Suprapubic skin (tissue), 4 donors: Measurements from ENCODE around the gene NEIL1. TPM values are rescaled to one million over a fixed set of nuclear protein-coding genes. Genes with fewer than 3 reads are reported as not detected.

ENCODE experiments used
- DNase-seq, 2 donors: peaks; one replicate each; pipeline ENCODE4 v3.0.0-alpha.2; 2019; ENCODE audit warnings: low spot score in 2 of 2
- H3K27ac ChIP-seq: fragments of 200-600 bp; sonication (generic); one replicate; pipeline ENCODE4 v1.5.1; 2019
- H3K27me3 ChIP-seq: fragments of 200-600 bp; sonication (generic); one replicate; pipeline ENCODE4 v1.5.1; 2019
- H3K36me3 ChIP-seq: fragments of 200-600 bp; sonication (generic); one replicate; pipeline ENCODE4 v1.5.1; 2019
- H3K4me1 ChIP-seq: fragments of 200-600 bp; sonication (generic); one replicate; pipeline ENCODE4 v1.5.1; 2019
- H3K4me3 ChIP-seq: fragments of 200-600 bp; sonication (generic); one replicate; pipeline ENCODE4 v1.5.1; 2019; ENCODE audit warnings: mild to moderate bottlenecking
- H3K9me3 ChIP-seq: fragments of 200-600 bp; sonication (generic); one replicate; pipeline ENCODE4 v1.5.1; 2019
- CTCF ChIP-seq, 2 donors: fragments of 200-600 bp in 1 of 2; fragments of 450-650 bp in 1 of 2; sonication (generic) in 1 of 2; IDR thresholded peaks; one replicate each; pipeline ENCODE4 v1.5.1; 2016 to 2019; ENCODE audit warnings: antibody characterized with exemption in 2 of 2, mild to moderate bottlenecking in 1 of 2, moderate library complexity in 1 of 2
- EP300 ChIP-seq: sonication (generic); formaldehyde crosslinking; IDR thresholded peaks from one replicate; pipeline ENCODE4 v1.6.1; 2017; ENCODE audit warnings: antibody characterized with exemption
- POLR2A ChIP-seq, 2 donors: fragments of 450-650 bp; IDR thresholded peaks; one replicate each; pipeline ENCODE4 v1.6.1; 2017; ENCODE audit warnings: antibody characterized with exemption in 2 of 2, mild to moderate bottlenecking in 2 of 2, moderate library complexity in 2 of 2
- POLR2AphosphoS5 ChIP-seq, 3 donors: sonication (generic); formaldehyde crosslinking; IDR thresholded peaks; one replicate each; pipeline ENCODE4 v1.6.1; 2017; ENCODE audit warnings: antibody characterized with exemption in 3 of 3
- WGBS: methylation state at CpG from one replicate; pipeline ENCODE4 v1.1.5; 2018; 5-methylcytosine and 5-hydroxymethylcytosine counted together
- total RNA-seq, 4 donors: library from RNA; depleted of rRNA; stranded (reverse); fragments of >200 nt; gene quantifications; one replicate each; pipeline ENCODE4 v1.1.0, GENCODE V29; 2016

Gene NEIL1
- total RNA-seq, 4 donors from 2014 or later: 26.3 to 123 (median 38.0) TPM

- Histone ChIP-seq H3K27me3 (no peaks in the 10 kb centered on the region), H3K9me3 (no peaks in the 10 kb centered on the region), H3K27ac (no peak overlapping the region), H3K4me3 (no peak overlapping the region), H3K4me1 (peaks cover 26% of the 10 kb centered on the region), H3K36me3 (peaks cover 62% of the 10 kb centered on the region)
- no peak for TF ChIP-seq EP300
- DNase-seq: no peak
- WGBS: 92% methylated on average over 3 of the region's 3 CpGs
Measured at GRCh38 chr15:75366163-75366562, 19.3 kb downstream of the NEIL1 start.

GRCh38 chr15:75367006-75367405 is 20.2 kb downstream of the NEIL1 start:
- H3K36me3 ChIP-seq: peaks cover 62% of the 10 kb centered on the region
- H3K9me3 ChIP-seq: no peaks in the 10 kb centered on the region
- H3K4me1 ChIP-seq: peaks cover 26% of the 10 kb centered on the region
- DNase-seq: no peak
- H3K4me3 ChIP-seq: peak overlapping the region; percentile 71
- no peaks in the 10 kb centered on the region for H3K27me3 ChIP-seq
- TF ChIP-seq EP300: no peak
- no peak for TF ChIP-seq CTCF (IDR thresholded peaks at IDR 0.05)
- TF ChIP-seq POLR2A (IDR thresholded peaks at IDR 0.05): no peak
- TF ChIP-seq POLR2AphosphoS5 (IDR thresholded peaks at IDR 0.05): no peak
- H3K27ac ChIP-seq: no peak overlapping the region

GRCh38 chr15:75367406-75367912 is 20.6 kb downstream of the NEIL1 start:
- 100% methylated on average over 1 of the region's 7 CpGs for WGBS
- TF ChIP-seq POLR2A (IDR thresholded peaks at IDR 0.05) (no peak), CTCF (IDR thresholded peaks at IDR 0.05) (no peak), POLR2AphosphoS5 (IDR thresholded peaks at IDR 0.05) (no peak), EP300 (no peak)
- DNase-seq: no peak

GRCh38 chr15:75367913-75368688 is 21.3 kb downstream of the NEIL1 start, which contains the start of gene MAN2C1:
Gene MAN2C1, minus strand, starts transcription at chr15:75368607. Its CDS starts 24 bp downstream, at chr15:75368583.
- H3K4me1 ChIP-seq: peaks cover 26% of the 10 kb centered on the region
- TF ChIP-seq POLR2A (IDR thresholded peaks at IDR 0.05) (peak; percentile 64 to 73), EP300 (no peak), POLR2AphosphoS5 (IDR thresholded peaks at IDR 0.05) (peak; percentile 73 to 96 (median 78)), CTCF (IDR thresholded peaks at IDR 0.05) (peak; percentile 51 to 79)
- DNase-seq: peak; percentile 96
- H3K27me3 ChIP-seq: no peaks in the 10 kb centered on the region
- H3K4me3 ChIP-seq: peak within 1 kb of the TSS; percentile 71
- H3K36me3 ChIP-seq: peaks cover 62% of the 10 kb centered on the region
- no peaks in the 10 kb centered on the region for H3K9me3 ChIP-seq
- WGBS: under 1% methylated on average over 22 of the region's 67 CpGs
- peak within 1 kb of the TSS; percentile 95 for H3K27ac ChIP-seq

More at GRCh38 chr15:75367406-75367912, 20.6 kb downstream of the NEIL1 start:
- H3K4me1 ChIP-seq: peaks cover 26% of the 10 kb centered on the region
- peaks cover 62% of the 10 kb centered on the region for H3K36me3 ChIP-seq
- H3K27me3 ChIP-seq: no peaks in the 10 kb centered on the region
- H3K4me3 ChIP-seq: peak overlapping the region; percentile 71
- H3K9me3 ChIP-seq: no peaks in the 10 kb centered on the region
- peak overlapping the region; percentile 95 for H3K27ac ChIP-seq

- no peak for DNase-seq
- 3% methylated on average over 22 of the region's 23 CpGs for whole genome bisulfite sequencing
- no peak for TF ChIP-seq EP300
- TF ChIP-seq CTCF (IDR thresholded peaks at IDR 0.05): no peak
- no peak for TF ChIP-seq POLR2AphosphoS5 (IDR thresholded peaks at IDR 0.05)
- TF ChIP-seq POLR2A (IDR thresholded peaks at IDR 0.05): no peak
- peak overlapping the region; percentile 95 for H3K27ac ChIP-seq
- H3K4me1 ChIP-seq: peaks cover 26% of the 10 kb centered on the region
- peak overlapping the region; percentile 71 for H3K4me3 ChIP-seq
- H3K36me3 ChIP-seq: peaks cover 61% of the 10 kb centered on the region
- no peaks in the 10 kb centered on the region for H3K9me3 ChIP-seq
- no peaks in the 10 kb centered on the region for H3K27me3 ChIP-seq
Measured at GRCh38 chr15:75368689-75369239, 21.9 kb downstream of the NEIL1 start.
